Fibroblast of villous mesenchyme (primary cell): Measurements from ENCODE around the gene MIX23. TPM values are rescaled to one million over a fixed set of nuclear protein-coding genes. Genes with fewer than 3 reads are reported as not detected.

Source experiments
- DNase-seq: peaks from one replicate; pipeline ENCODE4 v3.0.0-alpha.2; 2010; ENCODE audit warnings: low read depth
- H3K4me3 ChIP-seq: 2 replicates; pipeline ENCODE4 v1.5.1; 2011; ENCODE audit warnings: low read depth, mild to moderate bottlenecking, low read length
- total RNA-seq: library from RNA; depleted of rRNA; stranded (reverse); fragments of >200 nt; gene quantifications from 2 replicates; pipeline ENCODE4 v1.2.3, GENCODE V29; 2012
- TF ChIP-seq, protein P1 (sequence below): IDR thresholded peaks from 2 replicates; pipeline ENCODE4 v1.5.1; 2012; ENCODE audit warnings: low read depth, mild to moderate bottlenecking, low read length; ENCODE audit not compliant: insufficient read depth

The MIX23 gene
- total RNA-seq, 1 donor = 36.3 TPM

DNA sequence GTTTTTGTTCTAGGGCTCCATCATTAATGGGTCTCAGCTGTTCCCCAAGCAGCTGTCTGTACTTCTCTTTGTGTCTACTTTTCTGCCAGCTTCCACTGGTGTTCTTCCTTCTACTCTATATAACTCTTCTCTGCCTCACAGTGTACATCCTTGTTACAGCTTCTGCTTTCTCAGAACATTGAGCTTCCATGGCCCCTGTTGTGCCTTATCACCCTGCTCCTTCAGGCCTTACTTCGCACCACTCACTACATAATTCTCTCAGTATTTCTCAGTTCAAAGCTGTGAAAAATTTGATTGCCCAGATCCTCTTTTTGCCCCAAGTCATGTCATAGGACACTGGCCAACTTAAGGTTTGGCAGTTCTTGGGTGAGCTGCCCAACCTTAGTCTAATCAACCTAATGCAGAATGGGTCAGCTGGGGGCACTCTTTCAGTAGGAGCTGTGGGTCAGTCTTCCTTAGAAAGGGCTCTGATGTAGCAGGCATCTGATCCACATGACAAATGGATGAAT lies 29.1 kb downstream of the MIX23 start:
- DNase-seq = no peak
- no peak overlapping the region for H3K4me3 ChIP-seq
- TF ChIP-seq, protein P1, sequence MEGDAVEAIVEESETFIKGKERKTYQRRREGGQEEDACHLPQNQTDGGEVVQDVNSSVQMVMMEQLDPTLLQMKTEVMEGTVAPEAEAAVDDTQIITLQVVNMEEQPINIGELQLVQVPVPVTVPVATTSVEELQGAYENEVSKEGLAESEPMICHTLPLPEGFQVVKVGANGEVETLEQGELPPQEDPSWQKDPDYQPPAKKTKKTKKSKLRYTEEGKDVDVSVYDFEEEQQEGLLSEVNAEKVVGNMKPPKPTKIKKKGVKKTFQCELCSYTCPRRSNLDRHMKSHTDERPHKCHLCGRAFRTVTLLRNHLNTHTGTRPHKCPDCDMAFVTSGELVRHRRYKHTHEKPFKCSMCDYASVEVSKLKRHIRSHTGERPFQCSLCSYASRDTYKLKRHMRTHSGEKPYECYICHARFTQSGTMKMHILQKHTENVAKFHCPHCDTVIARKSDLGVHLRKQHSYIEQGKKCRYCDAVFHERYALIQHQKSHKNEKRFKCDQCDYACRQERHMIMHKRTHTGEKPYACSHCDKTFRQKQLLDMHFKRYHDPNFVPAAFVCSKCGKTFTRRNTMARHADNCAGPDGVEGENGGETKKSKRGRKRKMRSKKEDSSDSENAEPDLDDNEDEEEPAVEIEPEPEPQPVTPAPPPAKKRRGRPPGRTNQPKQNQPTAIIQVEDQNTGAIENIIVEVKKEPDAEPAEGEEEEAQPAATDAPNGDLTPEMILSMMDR = no peak

DNA sequence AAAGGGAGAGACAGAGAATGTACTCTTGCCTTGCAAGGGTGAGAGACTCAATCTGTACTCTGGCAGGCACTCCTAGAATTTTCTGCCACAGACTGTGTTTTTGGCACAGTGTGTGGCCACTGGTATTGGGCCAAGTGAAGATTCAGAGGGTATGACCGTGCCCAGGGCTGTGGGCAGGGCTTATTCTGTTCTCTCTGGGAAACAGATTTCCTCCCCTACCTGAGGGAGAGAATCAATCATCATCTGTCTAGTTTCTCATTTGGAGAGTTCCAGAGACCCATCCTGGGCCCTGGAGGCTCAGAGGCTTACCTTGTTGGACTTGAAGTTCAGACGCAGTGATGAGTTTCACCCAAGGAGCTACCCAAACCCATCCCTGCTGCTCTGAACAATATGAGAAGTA lies 29.8 kb downstream of the MIX23 start:
- DNase-seq = no peak
- TF ChIP-seq, protein P1 = no peak

DNA sequence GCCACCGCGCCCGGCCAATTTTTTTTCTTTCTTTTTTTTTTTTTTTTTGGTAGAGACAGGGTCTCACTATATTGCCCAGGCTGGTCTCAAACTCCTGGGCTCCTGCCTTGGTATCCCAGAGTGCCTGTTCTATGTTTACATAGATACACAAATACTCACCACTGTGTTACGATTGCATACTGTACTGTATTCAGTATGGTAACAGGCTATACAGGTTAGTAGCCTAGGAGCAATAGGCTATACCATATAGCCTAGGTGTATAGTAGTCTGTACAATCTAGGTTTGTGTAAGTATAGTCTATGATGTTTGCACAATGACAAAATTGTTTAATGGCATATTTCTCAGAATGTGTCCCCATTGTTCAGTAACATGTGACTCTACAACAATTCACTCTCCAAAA lies 31.4 kb downstream of the MIX23 start:
- no peak for DNase-seq
- TF ChIP-seq, protein P1 = no peak
- H3K4me3 ChIP-seq = no peak overlapping the region

More for the DNA sequence above, 29.8 kb downstream of the MIX23 start:
- no peak overlapping the region for H3K4me3 ChIP-seq

- no peak overlapping the region for H3K4me3 ChIP-seq
- peak; percentile 12 for DNase-seq
- TF ChIP-seq, protein P1 = no peak
Measured at GRCh38 chr3:122350814-122351418, 32.1 kb downstream of the MIX23 start.

- TF ChIP-seq, protein P1 = no peak
Measured at GRCh38 chr3:122349171-122349570, 33.9 kb downstream of the MIX23 start.

GRCh38 chr3:122343654-122344053 lies 39.4 kb downstream of the MIX23 start:
- DNase-seq = no peak
- H3K4me3 ChIP-seq = no peak overlapping the region
- TF ChIP-seq, protein P1 = no peak

More at GRCh38 chr3:122349171-122349570, 33.9 kb downstream of the MIX23 start:
- H3K4me3 ChIP-seq = no peak overlapping the region
- DNase-seq = peak; percentile 40

GRCh38 chr3:122342803-122343202 lies 40.2 kb downstream of the MIX23 start:
- TF ChIP-seq, protein P1 = no peak
- no peak for DNase-seq

More at GRCh38 chr3:122342803-122343202, 40.2 kb downstream of the MIX23 start:
- H3K4me3 ChIP-seq = no peak overlapping the region
